ENCODE data around the gene DRC7.

The DRC7 gene

GRCh38 chr16:57677622-57678369, 16.8 kb upstream of the DRC7 start:
- no peak for DNase-seq

GRCh38 chr16:57679016-57679415, 15.6 kb upstream of the DRC7 start:
- DNase-seq = no peak

- no peak for DNase-seq
These were observed 14.7 kb upstream of the DRC7 start for GRCh38 chr16:57679767-57680482.

GRCh38 chr16:57680842-57681375, 13.7 kb upstream of the DRC7 start:
- no peak for DNase-seq

- DNase-seq = no peak
These were observed 12.5 kb upstream of the DRC7 start for GRCh38 chr16:57681950-57682728.

GRCh38 chr16:57682809-57683635, 11.6 kb upstream of the DRC7 start:
- no peak for DNase-seq

- DNase-seq = no peak
These were observed 10.7 kb upstream of the DRC7 start for GRCh38 chr16:57683636-57684545.

GRCh38 chr16:57684626-57685358, 9.8 kb upstream of the DRC7 start:
- no peak for DNase-seq

GRCh38 chr16:57685633-57686032, 9.0 kb upstream of the DRC7 start:
- no peak for DNase-seq

- no peak for DNase-seq
These were observed 8.0 kb upstream of the DRC7 start for GRCh38 chr16:57686577-57686976.

DNA sequence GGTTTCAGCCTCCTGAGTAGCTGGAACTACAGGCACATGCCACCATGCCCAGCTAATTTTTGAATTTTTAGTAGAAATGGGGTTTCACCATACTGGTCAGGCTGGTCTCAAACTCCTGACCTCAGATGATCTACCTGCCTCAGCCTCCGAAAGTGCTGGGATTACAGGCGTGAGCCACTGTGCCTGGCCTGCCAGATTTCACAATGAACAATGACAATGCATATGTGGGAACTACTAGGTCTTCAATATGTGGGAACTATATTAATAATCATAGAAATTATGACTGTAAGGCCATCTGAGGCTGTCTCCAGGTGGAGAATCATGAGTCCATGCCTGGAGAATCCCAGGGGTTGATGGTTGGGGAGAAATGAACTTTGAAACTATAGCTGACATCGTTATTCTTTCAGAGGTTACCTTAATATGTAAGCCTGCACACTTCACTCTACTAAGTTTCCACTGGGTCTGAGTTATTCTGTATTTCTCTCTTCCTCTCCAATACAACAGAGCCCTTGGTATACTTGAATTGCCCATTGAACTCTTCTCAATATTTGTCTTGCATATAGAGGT, 7.2 kb upstream of the DRC7 start:
- DNase-seq = no peak

- DNase-seq = no peak
These were observed 6.1 kb upstream of the DRC7 start for GRCh38 chr16:57688487-57688986.

- DNase-seq = no peak
These were observed 5.4 kb upstream of the DRC7 start for GRCh38 chr16:57688987-57689761.

DNA sequence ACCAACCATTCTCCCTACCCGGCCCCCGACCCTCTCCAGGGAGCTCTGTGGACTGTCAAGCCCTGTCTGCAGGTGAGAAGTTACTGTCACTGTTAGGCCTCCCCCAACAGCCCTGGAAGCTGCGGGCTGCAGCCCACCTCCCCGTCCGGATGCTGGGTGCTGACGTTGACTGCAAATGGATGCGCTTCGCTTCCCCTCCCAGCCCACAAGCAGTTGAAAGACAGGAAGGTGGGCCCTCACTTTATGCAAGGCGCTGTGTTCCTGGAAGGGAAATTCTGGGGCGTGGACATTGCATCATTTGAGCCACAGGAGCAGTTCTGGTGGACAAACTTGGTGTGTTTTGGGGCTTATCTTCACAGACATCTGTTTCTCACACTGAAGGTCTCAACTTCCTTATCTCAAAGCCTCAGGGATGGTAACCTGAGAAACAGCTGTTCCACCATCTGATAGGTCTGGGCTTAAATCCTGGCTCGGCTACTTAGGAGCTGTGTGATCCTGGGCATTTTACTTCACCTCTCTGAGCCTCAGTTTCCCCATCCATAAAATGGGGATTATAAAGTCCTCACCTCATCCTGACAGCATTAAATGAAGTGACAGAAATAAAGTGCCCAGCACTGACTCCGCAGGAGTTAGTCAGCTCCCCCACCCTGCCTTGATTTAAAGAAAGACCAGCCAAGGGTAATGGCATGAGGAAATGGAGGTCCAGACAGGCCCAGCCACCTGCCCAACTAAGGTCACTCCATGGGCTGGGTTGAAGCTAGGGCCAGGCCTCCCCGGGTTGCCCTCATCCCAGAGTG, 4.6 kb upstream of the DRC7 start:
- no peak for DNase-seq

DNA sequence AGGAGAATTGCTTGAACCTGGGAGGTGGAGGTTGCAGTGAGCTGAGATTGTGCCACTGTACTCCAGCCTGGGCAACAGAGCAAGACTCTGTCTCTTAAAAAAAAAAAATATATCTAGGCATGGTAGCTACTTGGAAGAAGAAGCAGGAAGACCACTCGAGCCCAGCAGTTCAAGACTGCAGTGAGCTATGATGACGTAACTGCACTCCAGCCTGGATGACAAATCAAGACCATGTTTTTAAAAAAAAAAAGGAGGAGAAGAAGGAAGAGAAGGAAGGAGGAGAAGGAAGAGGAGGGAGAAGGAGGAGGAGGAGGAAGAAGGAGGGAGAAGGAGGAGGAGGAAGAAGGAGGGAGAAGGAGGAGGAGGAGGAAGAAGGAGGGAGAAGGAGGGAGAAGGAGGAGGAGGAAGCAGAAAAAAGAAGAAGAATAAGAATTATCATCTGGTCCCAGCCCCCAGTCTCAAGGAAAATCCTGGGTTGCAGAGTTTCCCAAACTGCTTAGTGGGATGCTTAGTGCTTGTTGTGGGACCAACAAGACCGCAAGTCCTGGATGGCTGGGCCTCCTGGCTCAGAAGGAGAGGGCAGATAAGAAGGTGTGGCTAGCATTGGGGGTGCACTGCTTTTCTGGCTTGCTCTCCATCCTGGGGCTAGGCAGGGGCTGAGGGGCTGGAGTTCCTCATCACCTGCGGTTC, 3.7 kb upstream of the DRC7 start:
- no peak for DNase-seq

DNA sequence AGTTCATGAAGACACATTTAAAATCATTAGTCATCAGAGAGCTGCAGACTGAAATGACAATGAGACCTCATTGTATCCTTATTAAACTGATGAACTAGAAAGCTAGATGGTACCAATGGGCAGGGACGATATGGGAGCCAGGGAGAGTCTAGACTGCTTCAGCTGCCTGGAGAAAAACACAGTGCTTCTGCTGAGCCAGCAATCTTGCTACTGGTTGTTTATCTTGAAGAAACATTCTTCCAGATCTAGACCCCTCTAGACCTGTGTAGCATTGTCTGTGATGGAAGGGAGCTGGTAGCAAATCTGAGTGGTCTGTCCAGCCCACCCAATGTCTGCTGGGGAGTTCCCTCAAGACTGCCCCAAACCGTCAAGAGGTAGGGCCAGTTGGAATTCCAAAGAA, 2.0 kb upstream of the DRC7 start:
- no peak for DNase-seq

GRCh38 chr16:57693550-57693949, 1.1 kb upstream of the DRC7 start:
- DNase-seq = no peak

DNA sequence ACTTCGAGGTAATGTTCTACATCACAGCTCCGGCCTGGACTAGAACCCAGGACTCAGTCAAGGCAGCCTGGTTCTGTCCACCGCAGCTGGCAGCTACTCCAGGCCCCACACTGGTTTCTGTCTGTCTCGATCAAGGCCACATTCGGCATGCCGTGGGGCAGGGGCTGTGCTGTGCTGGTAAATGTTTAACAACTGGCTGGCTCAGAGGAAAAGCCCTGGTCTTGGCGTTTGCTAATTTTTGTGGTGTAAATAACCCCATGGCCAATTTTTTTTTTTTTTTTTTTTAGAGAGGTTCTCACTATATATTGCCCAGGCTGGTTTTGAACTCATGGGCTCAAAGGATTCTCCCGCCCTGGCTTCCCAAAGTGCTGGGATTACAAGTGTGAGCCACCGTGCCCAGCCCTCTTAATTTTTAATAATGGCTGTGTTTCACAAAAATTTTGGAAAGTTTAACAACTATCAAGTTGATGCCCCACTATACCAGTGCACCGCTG, 328 bp upstream of the DRC7 start:
- no peak for DNase-seq
